Measurements from ENCODE around the gene ETHE1. TPM values are rescaled to one million over a fixed set of nuclear protein-coding genes. Genes with fewer than 3 reads are reported as not detected.
A peak's percentile ranks its signal among the peaks of the same experiment; 100 is the strongest.

The ETHE1 gene
- total RNA-seq, 1 donor from 2014 or later, result 16.3 TPM

- no peaks in the 10 kb centered on the region for H3K27me3 Mint-ChIP-seq
- peaks cover 36% of the 10 kb centered on the region for H3K4me1 Mint-ChIP-seq
- intact Hi-C loops (cut with micrococcal nuclease), result no loop called here
- H3K4me3 Mint-ChIP-seq, result no peak overlapping the region
- H3K36me3 Mint-ChIP-seq (ENCODE audit: low read depth), result peaks cover 3% of the 10 kb centered on the region
- ATAC-seq (ENCODE audit: low read depth) (peak; percentile 72), DNase-seq (no peak)
- TF ChIP-seq CTCF (IDR thresholded peaks at IDR 0.05), result no peak
- ChIA-PET POLR2A (interaction anchor here (0.6 to 1.5 kb wide), 2 partner anchors 15 to 263 kb away, joined by 6 to 8 read pairs; partner anchors contain the start of gene PHLDB3), CTCF (no interaction called here)
- H3K9me3 Mint-ChIP-seq, result no peaks in the 10 kb centered on the region
- H3K27ac Mint-ChIP-seq, result peak overlapping the region; percentile 65
These were observed 37.7 kb downstream of the ETHE1 start for GRCh38 chr19:43489310-43489709.

GRCh38 chr19:43488179-43488578, 38.8 kb downstream of the ETHE1 start:
- CTCF ChIA-PET, result no interaction called here
- POLR2A ChIA-PET, result interaction anchor here (0.7 to 1.5 kb wide), 2 partner anchors 16 to 248 kb away, joined by 5 to 8 read pairs; partner anchors contain the start of gene PHLDB3
- no peak overlapping the region for H3K27ac Mint-ChIP-seq
- DNase-seq, result no peak
- no peak overlapping the region for H3K4me3 Mint-ChIP-seq
- H3K9me3 Mint-ChIP-seq, result no peaks in the 10 kb centered on the region
- no peaks in the 10 kb centered on the region for H3K27me3 Mint-ChIP-seq
- TF ChIP-seq CTCF (IDR thresholded peaks at IDR 0.05), result no peak
- no peak for ATAC-seq (ENCODE audit: low read depth)
- peaks cover 2% of the 10 kb centered on the region for H3K36me3 Mint-ChIP-seq (ENCODE audit: low read depth)
- intact Hi-C loops (cut with micrococcal nuclease), result no loop called here
- peaks cover 36% of the 10 kb centered on the region for H3K4me1 Mint-ChIP-seq

- Mint-ChIP-seq H3K27ac (no peak overlapping the region), H3K4me3 (no peak overlapping the region), H3K4me1 (peaks cover 36% of the 10 kb centered on the region), H3K36me3 (ENCODE audit: low read depth) (peaks cover 6% of the 10 kb centered on the region), H3K9me3 (no peaks in the 10 kb centered on the region), H3K27me3 (no peaks in the 10 kb centered on the region)
- CTCF ChIA-PET, result no interaction called here
- ATAC-seq (ENCODE audit: low read depth) (no peak), DNase-seq (no peak)
- POLR2A ChIA-PET, result interaction anchor here (1.3 kb wide), 1 partner anchor 18 kb away, joined by 16 read pairs; the partner anchor contains the start of gene PHLDB3
- intact Hi-C loops (cut with micrococcal nuclease), result no loop called here
- no peak for TF ChIP-seq CTCF (IDR thresholded peaks at IDR 0.05)
These were observed 40.6 kb downstream of the ETHE1 start for GRCh38 chr19:43486412-43486811.

GRCh38 chr19:43485951-43486350, 41.0 kb downstream of the ETHE1 start:
- ChIA-PET POLR2A (no interaction called here), CTCF (no interaction called here)
- TF ChIP-seq CTCF (IDR thresholded peaks at IDR 0.05), result no peak
- no peak overlapping the region for H3K27ac Mint-ChIP-seq
- no peaks in the 10 kb centered on the region for H3K9me3 Mint-ChIP-seq
- no peaks in the 10 kb centered on the region for H3K27me3 Mint-ChIP-seq
- ATAC-seq (ENCODE audit: low read depth) (no peak), DNase-seq (no peak)
- intact Hi-C loops (cut with micrococcal nuclease), result no loop called here
- H3K4me1 Mint-ChIP-seq, result peaks cover 36% of the 10 kb centered on the region
- peaks cover 7% of the 10 kb centered on the region for H3K36me3 Mint-ChIP-seq (ENCODE audit: low read depth)
- H3K4me3 Mint-ChIP-seq, result no peak overlapping the region

- Mint-ChIP-seq H3K9me3 (no peaks in the 10 kb centered on the region), H3K27ac (no peak overlapping the region), H3K4me1 (peaks cover 16% of the 10 kb centered on the region), H3K27me3 (no peaks in the 10 kb centered on the region), H3K36me3 (ENCODE audit: low read depth) (peaks cover 15% of the 10 kb centered on the region), H3K4me3 (no peak overlapping the region)
- no peak for ATAC-seq (ENCODE audit: low read depth)
- TF ChIP-seq CTCF (IDR thresholded peaks at IDR 0.05), result no peak
- CTCF ChIA-PET, result interaction anchor here (0.8 to 1.3 kb wide), 2 partner anchors 36 kb away, joined by 3 to 4 read pairs; no protein-coding TSS in a partner anchor
- no peak for DNase-seq
- intact Hi-C loops (cut with micrococcal nuclease), result no loop called here
- POLR2A ChIA-PET, result interaction anchor here (0.6 kb wide), 1 partner anchor 1426 kb away, joined by 3 read pairs; no protein-coding TSS in a partner anchor
These were observed 43.7 kb downstream of the ETHE1 start for GRCh38 chr19:43483281-43483680.
